CD4-positive, alpha-beta T cell treated with Interferon gamma for 1 hour (primary cell): ENCODE results near the gene GRIN3A.
"Not testable (repeated sequence)": the region's sequence is repeated elsewhere in the genome, so short reads cannot be mapped to it uniquely, and the experiment has no call there.

Experiments used
- DNase-seq: peaks from one replicate; pipeline ENCODE4 v3.0.0-alpha.2; 2020

The GRIN3A gene

GRCh38 chr9:101574731-101575333, 163.6 kb downstream of the GRIN3A start:
- DNase-seq, result no peak

GRCh38 chr9:101572316-101572715, 166.1 kb downstream of the GRIN3A start:
- DNase-seq, result no peak

GRCh38 chr9:101571114-101571513, 167.3 kb downstream of the GRIN3A start:
- no peak for DNase-seq

- DNase-seq, result no peak
Measured at GRCh38 chr9:101569741-101570501, 168.5 kb downstream of the GRIN3A start.

GRCh38 chr9:101567725-101568350, 170.6 kb downstream of the GRIN3A start:
- DNase-seq, result no peak

- no peak for DNase-seq
Measured at GRCh38 chr9:101566904-101567724, 171.3 kb downstream of the GRIN3A start.

- DNase-seq, result no peak
Measured at GRCh38 chr9:101564252-101564651, 174.2 kb downstream of the GRIN3A start.

GRCh38 chr9:101562966-101563365, 175.5 kb downstream of the GRIN3A start:
- DNase-seq, result no peak

- DNase-seq, result no peak
Measured at GRCh38 chr9:101561740-101562139, 176.7 kb downstream of the GRIN3A start.

- not testable (repeated sequence) for DNase-seq
Measured at GRCh38 chr9:101549472-101550098, 188.9 kb downstream of the GRIN3A start.

GRCh38 chr9:101543098-101543735, 195.2 kb downstream of the GRIN3A start:
- DNase-seq, result no peak

- no peak for DNase-seq
Measured at GRCh38 chr9:101540069-101540468, 198.4 kb downstream of the GRIN3A start.

- no peak for DNase-seq
Measured at GRCh38 chr9:101536938-101537337, 201.5 kb downstream of the GRIN3A start.

GRCh38 chr9:101536351-101536750, 202.1 kb downstream of the GRIN3A start:
- DNase-seq, result no peak

GRCh38 chr9:101533334-101534204, 204.9 kb downstream of the GRIN3A start, which contains the start of gene RNF20:
Gene RNF20, plus strand, starts transcription at chr9:101533853. Its CDS starts 1,571 bp downstream, at chr9:101535424.
- DNase-seq, result peak; percentile 98

GRCh38 chr9:101530076-101530711, 208.3 kb downstream of the GRIN3A start:
- DNase-seq, result peak; percentile 74

GRCh38 chr9:101528015-101528414, 210.4 kb downstream of the GRIN3A start:
- DNase-seq, result no peak

GRCh38 chr9:101527066-101527465, 211.4 kb downstream of the GRIN3A start:
- DNase-seq, result no peak

GRCh38 chr9:101524371-101524770, 214.1 kb downstream of the GRIN3A start:
- DNase-seq, result no peak
